CD4-positive, alpha-beta memory T cell (primary cell): ENCODE measurements around the gene CCDC97. TPM values are rescaled to one million over a fixed set of nuclear protein-coding genes. Genes with fewer than 3 reads are reported as not detected.
"Not testable (repeated sequence)": the region's sequence is repeated elsewhere in the genome, so short reads cannot be mapped to it uniquely, and the experiment has no call there.

ENCODE experiments used
- CTCF ChIA-PET: fragments of 350-600 bp; sonication (Branson Sonifier 250); formaldehyde crosslinking; loops from one replicate; lab custom pipeline; 2021; ENCODE audit warnings: inconsistent platforms; ENCODE audit not compliant: partially characterized antibody; lab: Charles Lee
- POLR2A ChIA-PET: fragments of 350-600 bp; sonication (Branson Sonifier 250); formaldehyde crosslinking; loops from one replicate; lab custom pipeline; 2021; ENCODE audit not compliant: partially characterized antibody; lab: Charles Lee
- DNase-seq, 5 donors: peaks; one replicate each; pipeline versions ENCODE4 v3.0.0 to v3.0.0-alpha.2; 2020 to 2022; ENCODE audit warnings: mixed read lengths in 1 of 5
- H3K27ac ChIP-seq: one replicate; pipeline ENCODE4 v1.7.0; 2013; ENCODE audit warnings: low read depth, low read length
- H3K27me3 ChIP-seq: 2 replicates; pipeline ENCODE4 v1.7.0; 2013; ENCODE audit warnings: mild to moderate bottlenecking, low read length, moderate library complexity; ENCODE audit not compliant: insufficient read depth
- H3K36me3 ChIP-seq: 2 replicates; pipeline ENCODE4 v1.7.0; 2013; ENCODE audit warnings: mild to moderate bottlenecking, low read length, moderate library complexity; ENCODE audit not compliant: insufficient read depth
- H3K4me1 ChIP-seq: 2 replicates; pipeline ENCODE4 v1.7.0; 2013; ENCODE audit warnings: mild to moderate bottlenecking, low read length, moderate library complexity; ENCODE audit not compliant: insufficient read depth
- H3K4me3 ChIP-seq, 2 donors: one replicate each; pipeline ENCODE4 v1.7.0; 2013; ENCODE audit warnings: low read length in 2 of 2, mild to moderate bottlenecking in 1 of 2
- H3K9me3 ChIP-seq, 2 donors: one replicate each; pipeline ENCODE4 v1.7.0; 2013; ENCODE audit warnings: low read length in 2 of 2, control low read depth in 1 of 2; ENCODE audit not compliant: control insufficient read depth in 1 of 2
- H3K27ac Mint-ChIP-seq, 7 donors: one replicate each; pipeline ENCODE4 v1.8.0; 2020 to 2021; ENCODE audit warnings: mixed read lengths in 7 of 7, mild to moderate bottlenecking in 6 of 7, inconsistent platforms in 3 of 7, moderate library complexity in 3 of 7
- H3K27me3 Mint-ChIP-seq, 2 donors: one replicate each; pipeline ENCODE4 v1.8.0; 2020 to 2021; ENCODE audit warnings: mixed read lengths in 2 of 2
- H3K36me3 Mint-ChIP-seq, 2 donors: one replicate each; pipeline ENCODE4 v1.8.0; 2020 to 2021; ENCODE audit warnings: mixed read lengths in 2 of 2, inconsistent platforms in 1 of 2, mild to moderate bottlenecking in 1 of 2
- H3K4me1 Mint-ChIP-seq, 4 donors: one replicate each; pipeline ENCODE4 v1.8.0; 2020 to 2021; ENCODE audit warnings: mixed read lengths in 4 of 4, mild to moderate bottlenecking in 1 of 4
- H3K4me3 Mint-ChIP-seq, 8 donors: one replicate each; pipeline ENCODE4 v1.8.0; 2020 to 2021; ENCODE audit warnings: mixed read lengths in 8 of 8, mild to moderate bottlenecking in 7 of 8, moderate library complexity in 6 of 8, inconsistent platforms in 3 of 8
- H3K9me3 Mint-ChIP-seq, 8 donors: one replicate each; pipeline ENCODE4 v1.8.0; 2020 to 2021; ENCODE audit warnings: mixed read lengths in 8 of 8, mild to moderate bottlenecking in 5 of 8, inconsistent platforms in 3 of 8, moderate library complexity in 1 of 8
- intact Hi-C: fragments of 100-400 bp; cut with micrococcal nuclease; formaldehyde crosslinking; loops from one replicate; pipeline ENCODE4 v1.15.1; 2023
- polyA plus RNA-seq, 2 donors: library from polyadenylated mRNA; unstranded; fragments of 300-500 nt; fragmentation: Illumina TruSeq; gene quantifications; one replicate each; pipeline ENCODE4 v1.2.3, GENCODE V29; 2021
- total RNA-seq, 2 experiments: library from RNA; stranded (reverse); gene quantifications; one replicate each; pipeline ENCODE4 v1.2.3, GENCODE V29; 2021

The CCDC97 gene
- total and polyA plus RNA-seq, 4 experiments from 2014 or later = 23.2 to 61.4 (median 44.3) TPM

DNA sequence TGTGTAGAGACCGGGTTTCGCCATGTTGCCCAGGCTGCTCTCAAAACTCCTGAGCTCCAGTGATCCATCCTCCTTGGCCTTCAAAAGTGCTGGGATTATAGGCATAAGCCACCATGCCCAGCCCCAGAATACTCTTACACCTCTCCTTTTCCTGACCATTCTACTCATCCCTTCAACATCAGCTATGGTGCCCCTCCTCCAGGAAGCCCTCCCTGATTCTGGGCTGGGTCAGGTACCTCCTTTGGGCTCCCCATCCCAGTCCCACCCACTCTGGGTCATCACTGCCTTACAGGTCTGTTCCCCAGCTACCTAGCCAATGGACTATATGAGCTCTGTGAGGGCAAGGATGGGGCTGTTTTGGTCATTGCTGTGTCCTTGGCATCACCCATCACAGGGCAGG, 34.2 kb downstream of the CCDC97 start:
- H3K4me1 Mint-ChIP-seq = peaks cover 34 to 73% (median 54%) of the 10 kb centered on the region in 4 donors
- ChIA-PET CTCF (no interaction called here), POLR2A (interaction anchor here (0.9 to 2.2 kb wide), 6 partner anchors 9 to 1899 kb away, joined by 3 to 8 read pairs (median 3); partner anchors contain the start of genes B9D2, HNRNPUL1 and SUPT5H)
- H3K36me3 Mint-ChIP-seq = peaks cover 42 to 71% of the 10 kb centered on the region in 2 donors
- peak overlapping the region; percentile 17 for H3K27ac ChIP-seq
- H3K4me1 ChIP-seq = peaks cover 72% of the 10 kb centered on the region
- H3K4me3 Mint-ChIP-seq = peak overlapping the region in 5 of 8 donors; percentile 24 to 58 (median 44)
- H3K27me3 Mint-ChIP-seq = no peaks in the 10 kb centered on the region
- H3K27ac Mint-ChIP-seq = peak overlapping the region; percentile 53 to 84 (median 66)
- no peaks in the 10 kb centered on the region for H3K9me3 ChIP-seq
- H3K4me3 ChIP-seq = no peak overlapping the region
- peaks cover 60% of the 10 kb centered on the region for H3K36me3 ChIP-seq
- no peaks in the 10 kb centered on the region for H3K9me3 Mint-ChIP-seq
- H3K27me3 ChIP-seq = no peaks in the 10 kb centered on the region
- DNase-seq = no peak
- intact Hi-C loops = no loop called here

DNA sequence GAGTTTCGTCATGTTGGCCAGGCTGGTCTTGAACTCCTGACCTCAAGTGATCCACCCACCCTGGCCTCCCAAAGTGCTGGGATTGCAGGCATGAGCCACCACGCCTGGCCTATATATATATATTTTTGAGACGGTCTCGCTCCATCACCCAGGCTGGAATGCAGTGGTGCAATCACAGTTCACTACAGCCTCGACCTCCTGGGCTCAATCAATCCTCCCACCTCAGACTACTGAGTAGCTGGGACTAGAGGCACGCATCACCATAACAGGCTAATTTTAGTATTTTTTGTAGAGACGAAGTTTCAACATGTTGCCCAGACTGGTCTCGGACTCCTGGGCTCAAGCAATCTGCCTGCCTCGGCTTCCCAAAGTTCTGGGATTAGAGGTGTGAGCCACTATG, 36.9 kb downstream of the CCDC97 start:
- CTCF ChIA-PET = interaction anchor here (1.0 to 2.2 kb wide), 5 partner anchors 8 to 142 kb away, joined by 3 to 7 read pairs (median 4); no protein-coding TSS in a partner anchor
- Mint-ChIP-seq H3K36me3 (peaks cover 32 to 72% of the 10 kb centered on the region in 2 donors), H3K27ac (peak overlapping the region in 3 of 7 donors; percentile 70 to 89 (median 72)), H3K4me1 (peaks cover 37 to 77% (median 56%) of the 10 kb centered on the region in 4 donors), H3K4me3 (peak overlapping the region in 1 of 8 donors; percentile 65)
- DNase-seq, H3K27me3 ChIP-seq, H3K27ac ChIP-seq, H3K9me3 Mint-ChIP-seq, intact Hi-C loops, H3K27me3 Mint-ChIP-seq, H3K4me3 ChIP-seq, H3K9me3 ChIP-seq: not testable (repeated sequence)
- H3K4me1 ChIP-seq = peaks cover 83% of the 10 kb centered on the region
- peaks cover 46% of the 10 kb centered on the region for H3K36me3 ChIP-seq
- POLR2A ChIA-PET = interaction anchor here (0.8 to 12.3 kb wide), 9 partner anchors 8 to 93 kb away, joined by 3 to 273 read pairs (median 4); partner anchors contain the start of genes B9D2, CCDC97 and DMAC2

DNA sequence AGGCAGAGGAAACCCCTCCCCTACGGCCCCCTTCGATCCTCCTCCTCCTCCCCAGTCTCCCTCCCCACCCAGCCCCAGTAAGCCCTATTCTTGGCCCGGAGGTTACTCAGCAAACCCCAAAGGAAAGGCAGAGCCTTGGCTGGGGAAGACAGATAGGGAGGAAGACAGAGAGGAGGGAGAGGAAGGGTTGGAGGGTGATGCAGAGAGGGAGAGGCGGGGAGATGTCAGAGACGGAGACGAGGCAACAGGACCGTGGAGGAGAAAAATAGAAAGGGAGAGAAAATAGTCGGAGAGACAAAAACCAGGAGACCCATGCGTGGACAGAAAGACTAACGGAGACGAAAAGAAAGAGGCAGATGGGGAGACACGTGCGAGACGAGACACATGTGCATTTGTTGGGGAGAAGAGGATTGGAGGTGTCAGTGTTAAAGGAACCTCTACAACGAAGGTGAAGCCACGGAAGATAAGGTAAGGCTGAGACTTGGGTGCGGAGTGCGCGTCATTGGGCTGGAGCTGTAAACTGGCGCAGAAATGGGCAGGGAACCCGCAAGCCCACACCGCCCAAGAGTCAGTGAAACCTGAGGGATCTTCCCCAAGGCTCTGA, 40.9 kb downstream of the CCDC97 start:
- Mint-ChIP-seq H3K36me3 (peaks cover 16 to 54% of the 10 kb centered on the region in 2 donors), H3K27me3 (no peaks in the 10 kb centered on the region), H3K4me3 (peak overlapping the region; percentile 84 to 100 (median 99)), H3K4me1 (peaks cover 34 to 60% (median 48%) of the 10 kb centered on the region in 4 donors), H3K9me3 (peaks cover 0 to 6% (median 0%) of the 10 kb centered on the region in 8 donors), H3K27ac (peak overlapping the region; percentile 89 to 99 (median 98))
- Histone ChIP-seq H3K9me3 (no peaks in the 10 kb centered on the region), H3K4me3 (peak overlapping the region; percentile 68 to 88), H3K27me3 (no peaks in the 10 kb centered on the region), H3K4me1 (peaks cover 68% of the 10 kb centered on the region), H3K27ac (peak overlapping the region; percentile 91), H3K36me3 (peaks cover 20% of the 10 kb centered on the region)
- peak in 1 of 5 donors; percentile 47 for DNase-seq
- ChIA-PET CTCF (interaction anchor here (0.5 to 3.1 kb wide), 15 partner anchors 10 to 673 kb away, joined by 3 to 48 read pairs (median 5); partner anchors contain the start of genes B9D2 and CCDC97), POLR2A (interaction anchor here (0.6 to 13.8 kb wide), 20 partner anchors 9 to 1064 kb away, joined by 3 to 273 read pairs (median 11); partner anchors contain the start of genes B9D2, CCDC97, DMAC2 and HNRNPUL1)
- intact Hi-C loops = loop anchor here (1.0 to 5.0 kb wide), 4 partner anchors 13 to 201 kb away; partner anchors contain the start of gene B9D2

DNA sequence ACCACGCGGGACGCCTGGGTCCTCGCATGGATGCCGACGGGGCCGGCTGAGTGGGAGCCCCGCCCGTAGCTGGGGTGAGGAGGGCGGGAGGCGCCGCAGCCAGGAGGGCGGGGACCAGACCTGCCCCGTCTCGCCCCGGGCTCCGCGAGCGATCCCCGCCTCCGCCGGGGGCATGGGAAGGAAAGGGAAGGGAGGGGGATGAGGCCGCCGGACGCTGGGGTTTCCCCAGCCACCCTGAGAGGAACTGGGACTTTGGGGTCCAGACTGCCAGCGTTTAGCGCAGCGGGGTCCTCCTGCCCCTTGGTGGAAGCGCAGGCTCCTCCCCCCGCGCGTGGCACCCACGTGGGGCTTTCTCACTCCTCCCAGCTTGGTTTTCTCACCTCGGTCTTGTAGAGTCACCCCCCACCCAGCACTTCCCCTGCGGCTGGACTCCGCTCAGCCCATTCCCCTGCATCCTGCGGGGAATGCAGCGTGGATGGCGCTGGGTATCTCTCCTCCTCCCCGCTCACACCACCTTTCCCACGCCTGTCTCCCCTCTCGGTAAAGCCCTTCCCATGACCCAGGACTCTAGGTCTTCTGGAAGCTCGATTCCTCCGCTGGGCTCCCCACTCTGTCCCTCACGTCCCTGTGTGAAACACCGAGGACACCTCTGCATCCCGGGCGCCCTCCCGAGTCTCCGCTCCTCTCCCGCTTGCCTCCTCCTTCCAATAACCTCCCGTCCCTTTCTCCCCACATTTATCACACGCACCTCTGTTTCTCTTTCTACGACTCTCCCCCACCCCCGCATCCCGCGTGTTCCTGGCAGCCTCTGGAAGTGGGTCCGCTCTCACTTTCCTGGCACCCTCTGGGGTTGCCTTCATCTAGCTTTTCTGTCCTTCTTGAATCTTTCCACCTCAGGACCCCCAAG, 41.6 kb downstream of the CCDC97 start:
- no peaks in the 10 kb centered on the region for H3K27me3 Mint-ChIP-seq
- H3K9me3 ChIP-seq = no peaks in the 10 kb centered on the region
- H3K27ac Mint-ChIP-seq = peak overlapping the region; percentile 89 to 99 (median 98)
- H3K36me3 ChIP-seq = peaks cover 12% of the 10 kb centered on the region
- H3K4me3 ChIP-seq = peak overlapping the region; percentile 68 to 88
- peaks cover 10 to 48% of the 10 kb centered on the region in 2 donors for H3K36me3 Mint-ChIP-seq
- POLR2A ChIA-PET = interaction anchor here (0.6 to 13.8 kb wide), 29 partner anchors 9 to 746 kb away, joined by 3 to 273 read pairs (median 6); partner anchors contain the start of genes ACTMAP, B9D2, CCDC97 and DMAC2
- H3K4me1 ChIP-seq = peaks cover 68% of the 10 kb centered on the region
- H3K27ac ChIP-seq = peak overlapping the region; percentile 91
- CTCF ChIA-PET = interaction anchor here (0.5 to 3.1 kb wide), 21 partner anchors 10 to 149 kb away, joined by 3 to 48 read pairs (median 5); partner anchors contain the start of genes B9D2 and CCDC97
- intact Hi-C loops = loop anchor here (1.0 to 5.0 kb wide), 6 partner anchors 11 to 201 kb away; partner anchors contain the start of genes B9D2 and CCDC97
- H3K9me3 Mint-ChIP-seq = peaks cover 0 to 6% (median 0%) of the 10 kb centered on the region in 8 donors
- DNase-seq = peak; percentile 87 to 95 (median 90)
- H3K4me1 Mint-ChIP-seq = peaks cover 37 to 63% (median 49%) of the 10 kb centered on the region in 4 donors
- no peaks in the 10 kb centered on the region for H3K27me3 ChIP-seq
- peak overlapping the region; percentile 84 to 100 (median 99) for H3K4me3 Mint-ChIP-seq

DNA sequence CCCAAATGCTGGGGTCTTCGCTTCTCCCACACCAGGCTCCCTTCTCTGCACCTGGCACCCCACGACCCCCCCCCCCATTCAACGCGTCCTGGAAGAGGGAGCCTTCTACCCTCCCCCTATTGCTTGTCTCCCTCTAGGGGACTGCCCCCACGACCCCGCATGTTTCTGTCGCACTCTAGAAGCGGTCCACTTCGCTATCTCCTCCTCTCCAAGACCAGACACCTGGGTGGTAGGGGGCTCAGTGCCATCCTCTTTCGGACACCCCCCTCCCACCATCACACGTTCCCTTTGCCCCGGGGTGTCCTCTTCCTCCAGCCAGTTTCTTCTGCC, 42.3 kb downstream of the CCDC97 start:
- peaks cover 43 to 67% (median 55%) of the 10 kb centered on the region in 4 donors for H3K4me1 Mint-ChIP-seq
- Histone ChIP-seq H3K36me3 (peaks cover 6% of the 10 kb centered on the region), H3K27me3 (no peaks in the 10 kb centered on the region), H3K4me1 (peaks cover 69% of the 10 kb centered on the region), H3K27ac (peak overlapping the region; percentile 91), H3K4me3 (peak overlapping the region; percentile 68 to 88), H3K9me3 (no peaks in the 10 kb centered on the region)
- no peak for DNase-seq
- peak overlapping the region; percentile 84 to 100 (median 99) for H3K4me3 Mint-ChIP-seq
- CTCF ChIA-PET = interaction anchor here (0.6 to 3.1 kb wide), 18 partner anchors 11 to 150 kb away, joined by 3 to 48 read pairs (median 6); partner anchors contain the start of genes B9D2 and CCDC97
- intact Hi-C loops = loop anchor here (1.0 to 5.0 kb wide), 3 partner anchors 12 to 200 kb away; partner anchors contain the start of gene CCDC97
- POLR2A ChIA-PET = interaction anchor here (0.8 to 13.8 kb wide), 27 partner anchors 8 to 747 kb away, joined by 3 to 273 read pairs (median 10); partner anchors contain the start of genes ACTMAP, B9D2, CCDC97 and DMAC2
- no peaks in the 10 kb centered on the region for H3K27me3 Mint-ChIP-seq
- peaks cover 10 to 48% of the 10 kb centered on the region in 2 donors for H3K36me3 Mint-ChIP-seq
- H3K9me3 Mint-ChIP-seq = peaks cover 0 to 6% (median 0%) of the 10 kb centered on the region in 8 donors
- H3K27ac Mint-ChIP-seq = peak overlapping the region; percentile 89 to 99 (median 98)
